Aorta (tissue), 5 donors: ENCODE data around the gene CYP4B1. TPM values are rescaled to one million over a fixed set of nuclear protein-coding genes. Genes with fewer than 3 reads are reported as not detected.

Source experiments
- ATAC-seq: fragments of 200-7000 bp; cut with Tn5 transposase; one replicate; pipeline ENCODE4 v1.9.1; 2022; ENCODE audit warnings: moderate library complexity; ENCODE audit not compliant: low FRiP score
- DNase-seq, 2 donors: peaks; one replicate each; pipeline ENCODE4 v3.0.0-alpha.2; 2020
- H3K27ac ChIP-seq, 2 donors: one replicate each; pipeline ENCODE4 v1.5.1; 2013; ENCODE audit warnings: low read length in 2 of 2, mild to moderate bottlenecking in 2 of 2, moderate library complexity in 2 of 2, control low read depth in 1 of 2, inconsistent platforms in 1 of 2, low read depth in 1 of 2
- H3K27me3 ChIP-seq, 2 donors: one replicate each; pipeline ENCODE4 v1.6.1; 2013; ENCODE audit warnings: control low read depth in 1 of 2, low read length in 1 of 2, mild to moderate bottlenecking in 1 of 2, moderate library complexity in 1 of 2; ENCODE audit not compliant: insufficient read depth in 2 of 2, control insufficient read depth in 1 of 2
- H3K36me3 ChIP-seq, 2 donors: one replicate each; pipeline ENCODE4 v1.6.1; 2013; ENCODE audit warnings: control low read depth in 1 of 2, low read length in 1 of 2, mild to moderate bottlenecking in 1 of 2; ENCODE audit not compliant: insufficient read depth in 2 of 2, control insufficient read depth in 1 of 2
- H3K4me1 ChIP-seq, 2 donors: one replicate each; pipeline ENCODE4 v1.6.1; 2013; ENCODE audit warnings: low read length in 2 of 2, control low read depth in 1 of 2, mild to moderate bottlenecking in 1 of 2, moderate library complexity in 1 of 2; ENCODE audit not compliant: insufficient read depth in 2 of 2, control insufficient read depth in 1 of 2
- H3K4me3 ChIP-seq, 2 donors: one replicate each; pipeline ENCODE4 v1.5.1; 2013; ENCODE audit warnings: low read length in 2 of 2, control low read depth in 1 of 2, mild to moderate bottlenecking in 1 of 2
- H3K9me3 ChIP-seq: one replicate; pipeline ENCODE4 v1.6.1; 2013; ENCODE audit warnings: mild to moderate bottlenecking, low read length; ENCODE audit not compliant: control insufficient read depth
- WGBS, 2 donors: extraction: QIAGEN DNeasy Blood & Tissue Kit; methylation state at CpG; one replicate each; pipeline ENCODE4 v1.1.7; 2013; 5-methylcytosine and 5-hydroxymethylcytosine counted together
- intact Hi-C, 2 donors: fragments of 100-400 bp; cut with DNase I; formaldehyde crosslinking; loops; one replicate each; pipeline versions ENCODE4 v1.14.2 to v1.15.0; 2022
- polyA plus RNA-seq, 2 donors: library from polyadenylated mRNA; stranded (reverse); fragments of 200-250 nt; gene quantifications; one replicate each; pipeline ENCODE4 v1.2.3, GENCODE V29; 2013
- total RNA-seq, 2 donors: library from RNA; stranded (reverse); fragmentation: NEBNext Ultra II Directional; extraction: Animal tissue kit (Norgen Biotek cat#: 25700); gene quantifications; one replicate each; pipeline ENCODE4 v1.2.1, GENCODE V29; 2021
- donor health status: healthy with polysubstance abuse.
- donor health status: Bipolar disorder and iron deficiency.
- donor health status: DM: no; HTN: no; CAD: no.
- donor health status: DM: no; HTN: no; CAD: no.
- donor health status: DM: yes; HTN: yes; CAD: no.

CYP4B1 gene
- total and polyA plus RNA-seq, 4 donors = 1.5 to 13.6 (median 5.2) TPM

DNA sequence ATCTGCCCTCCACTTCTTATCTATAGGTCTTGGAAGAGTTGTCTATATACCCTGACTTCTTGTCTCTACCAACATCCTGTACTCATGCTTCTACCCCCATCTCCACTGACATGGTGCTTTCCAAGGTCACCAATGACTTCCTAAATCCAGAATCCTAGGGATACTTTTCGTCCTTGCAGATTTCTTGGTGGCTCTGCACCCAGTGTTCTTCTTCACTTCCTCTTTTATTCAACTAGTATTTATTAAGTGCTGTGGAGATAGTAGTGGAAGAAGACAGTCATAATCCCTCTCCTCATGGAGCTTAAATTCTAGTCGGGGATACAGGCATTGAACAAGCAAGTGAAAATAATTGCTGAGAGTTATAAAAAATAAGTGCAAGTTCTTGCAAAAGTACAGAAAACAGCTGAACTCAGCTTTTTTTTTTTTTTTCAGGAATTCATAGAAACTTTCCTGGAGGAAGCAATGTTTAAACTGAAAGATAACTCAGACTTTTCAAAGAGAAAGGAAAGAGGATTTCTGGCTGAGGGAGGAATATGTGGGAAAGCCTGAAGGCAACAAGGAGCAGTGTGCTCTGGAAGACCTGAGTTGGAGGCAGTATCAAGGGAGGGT lies 38.2 kb upstream of the CYP4B1 start:
- Histone ChIP-seq H3K36me3 (no peaks in the 10 kb centered on the region), H3K27ac (no peak overlapping the region), H3K4me3 (no peak overlapping the region), H3K27me3 (no peaks in the 10 kb centered on the region), H3K4me1 (no peaks in the 10 kb centered on the region), H3K9me3 (no peaks in the 10 kb centered on the region)
- intact Hi-C loops = no loop called here
- WGBS, 2 donors = 71 to 73% methylated on average over 2 of the region's 2 CpGs
- ATAC-seq = no peak
- no peak for DNase-seq

DNA sequence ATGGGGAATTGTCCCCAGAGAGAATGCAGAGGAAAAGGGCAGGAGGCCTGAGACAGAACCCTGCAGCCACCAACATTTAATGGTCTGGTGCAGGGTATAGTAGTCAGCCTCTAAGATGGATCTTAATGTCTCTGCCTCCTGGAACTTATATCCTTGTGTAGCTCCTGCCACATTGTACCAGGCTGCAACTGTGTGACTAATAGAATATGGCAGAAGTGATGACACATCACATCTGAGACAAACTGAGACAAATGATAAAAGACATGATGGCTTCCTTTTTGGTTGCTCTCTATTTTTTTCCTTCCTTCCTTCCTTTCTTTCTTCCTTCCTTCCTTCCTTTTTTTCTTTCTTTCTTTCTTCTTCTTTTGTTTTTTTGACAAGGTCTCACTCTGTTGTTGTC lies 37.1 kb upstream of the CYP4B1 start:
- H3K9me3 ChIP-seq = no peaks in the 10 kb centered on the region
- DNase-seq = no peak
- no peak for ATAC-seq
- H3K36me3 ChIP-seq = no peaks in the 10 kb centered on the region
- H3K4me3 ChIP-seq = no peak overlapping the region
- H3K27ac ChIP-seq = no peak overlapping the region
- H3K4me1 ChIP-seq = no peaks in the 10 kb centered on the region
- intact Hi-C loops = no loop called here
- H3K27me3 ChIP-seq = no peaks in the 10 kb centered on the region

DNA sequence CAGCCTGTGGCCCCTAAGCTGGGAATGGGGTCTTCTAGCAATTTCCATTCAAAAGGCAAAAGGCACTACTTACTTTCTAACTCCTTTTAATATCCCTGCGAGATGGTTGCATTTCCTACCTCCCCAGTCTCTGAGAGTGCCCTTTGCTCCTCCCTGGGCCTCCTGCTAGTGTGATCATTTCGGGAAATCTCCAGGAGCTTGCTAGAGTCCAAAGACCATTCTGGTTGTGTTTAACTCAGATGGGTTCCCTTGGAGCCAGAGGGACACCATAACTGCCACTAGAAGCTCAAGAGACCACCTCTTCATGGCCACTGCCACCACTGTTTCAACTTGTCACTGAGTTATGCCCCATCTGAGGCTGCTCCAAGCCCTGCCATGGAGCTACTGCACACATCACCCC lies 34.4 kb upstream of the CYP4B1 start:
- no peak overlapping the region for H3K4me3 ChIP-seq
- no peak overlapping the region for H3K27ac ChIP-seq
- no peaks in the 10 kb centered on the region for H3K36me3 ChIP-seq
- intact Hi-C loops = no loop called here
- no peak for DNase-seq
- 72 to 77% methylated on average over 2 of the region's 2 CpGs for WGBS, 2 donors
- ATAC-seq = no peak
- H3K4me1 ChIP-seq = no peaks in the 10 kb centered on the region
- peaks cover 3% of the 10 kb centered on the region for H3K9me3 ChIP-seq
- H3K27me3 ChIP-seq = peaks cover 0 to 2% of the 10 kb centered on the region in 2 donors

DNA sequence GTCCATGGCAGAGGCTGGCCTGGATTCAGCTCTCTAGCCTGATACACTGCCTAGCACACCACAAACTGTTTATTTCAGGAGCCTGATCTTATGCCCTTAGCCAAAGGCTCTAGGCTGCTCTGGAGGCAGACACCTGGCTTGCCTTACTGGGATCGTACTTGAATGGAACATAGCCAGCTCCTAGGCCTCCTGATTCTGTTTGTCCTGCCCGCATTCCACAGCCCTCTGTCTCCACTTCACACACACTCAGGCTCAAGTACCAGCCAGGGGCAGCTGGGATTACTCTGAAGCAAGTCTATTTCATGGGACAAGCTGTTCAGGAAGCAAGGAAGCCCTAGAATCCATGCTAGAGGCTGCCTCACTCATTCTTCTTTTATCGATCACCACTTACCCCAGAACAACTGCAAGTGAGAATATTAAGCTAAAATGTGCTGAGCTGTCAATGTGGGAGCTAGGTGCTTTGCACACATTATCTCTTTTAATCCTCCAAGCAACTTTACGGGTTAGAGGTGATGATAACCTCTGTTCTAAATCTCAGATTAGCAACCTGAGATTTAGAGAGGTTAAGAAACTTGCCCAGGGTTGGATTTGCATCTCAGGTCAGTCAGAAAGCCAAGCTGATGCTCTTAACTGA lies 31.1 kb upstream of the CYP4B1 start:
- Histone ChIP-seq H3K9me3 (peaks cover 18% of the 10 kb centered on the region), H3K27me3 (peaks cover 0 to 2% of the 10 kb centered on the region in 2 donors), H3K4me1 (no peaks in the 10 kb centered on the region), H3K36me3 (no peaks in the 10 kb centered on the region), H3K4me3 (no peak overlapping the region), H3K27ac (no peak overlapping the region)
- DNase-seq (no peak), ATAC-seq (no peak)
- 62 to 68% methylated on average over 4 of the region's 4 CpGs for WGBS, 2 donors
- intact Hi-C loops = no loop called here

DNA sequence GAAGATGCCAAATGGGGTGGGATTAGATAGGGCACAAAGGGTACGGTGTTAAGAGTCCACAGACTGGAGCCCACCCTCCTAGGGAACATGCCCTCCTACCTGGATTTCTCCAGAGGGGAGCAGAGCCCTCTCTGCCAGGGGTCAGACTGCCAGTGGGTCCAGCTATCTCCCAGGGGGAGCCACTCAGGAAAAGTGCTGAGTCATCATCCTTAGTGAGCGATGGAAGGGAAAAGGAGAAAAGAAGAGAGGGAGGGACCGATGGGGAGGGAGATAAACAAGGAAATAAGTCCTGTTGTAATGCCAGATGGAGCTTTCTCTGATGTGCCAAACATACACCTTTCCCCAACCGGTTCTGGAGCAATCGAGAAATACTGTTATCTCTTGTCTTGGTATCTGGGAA lies 30.4 kb upstream of the CYP4B1 start:
- peaks cover 18% of the 10 kb centered on the region for H3K9me3 ChIP-seq
- no peaks in the 10 kb centered on the region for H3K36me3 ChIP-seq
- H3K27me3 ChIP-seq = peaks cover 0 to 2% of the 10 kb centered on the region in 2 donors
- no peaks in the 10 kb centered on the region for H3K4me1 ChIP-seq
- no peak overlapping the region for H3K27ac ChIP-seq
- ATAC-seq (no peak), DNase-seq (no peak)
- H3K4me3 ChIP-seq = no peak overlapping the region
- WGBS, 2 donors = 81 to 88% methylated on average over 5 of the region's 5 CpGs
- intact Hi-C loops = no loop called here

DNA sequence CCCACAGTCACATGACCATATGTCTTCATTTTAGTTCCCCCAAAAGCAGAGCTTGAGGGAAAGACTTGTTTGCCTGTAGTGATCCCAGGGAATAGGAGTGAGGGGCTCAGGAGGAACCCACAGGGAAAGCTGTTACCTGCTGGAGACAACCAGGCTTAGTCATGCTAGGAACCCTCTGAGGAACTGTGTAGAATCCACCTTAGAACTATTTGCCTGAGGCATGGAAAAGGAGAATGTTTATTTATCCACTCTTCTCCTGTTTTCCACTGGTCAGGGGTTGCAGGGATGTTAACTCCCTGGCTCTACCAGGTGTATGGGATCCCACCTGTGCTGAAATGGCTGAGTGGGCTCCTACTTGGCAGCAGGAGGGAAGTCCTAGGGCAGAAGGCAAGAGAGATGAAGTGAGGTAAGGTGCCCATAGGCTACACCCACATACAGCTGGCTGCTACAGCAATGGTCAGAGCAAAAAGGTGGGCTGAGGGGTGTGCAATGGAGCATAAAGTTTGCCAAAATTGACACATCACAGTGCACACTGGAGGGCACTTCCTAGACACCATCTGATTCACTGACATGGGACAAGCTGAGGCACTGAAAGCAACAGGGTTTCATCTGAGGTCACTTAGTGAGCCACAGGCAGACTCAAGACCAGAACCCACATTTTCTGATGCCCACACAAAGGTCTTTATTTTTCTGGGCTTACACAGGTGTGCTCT lies 29.7 kb upstream of the CYP4B1 start:
- ATAC-seq (no peak), DNase-seq (no peak)
- peaks cover 0 to 2% of the 10 kb centered on the region in 2 donors for H3K27me3 ChIP-seq
- H3K4me1 ChIP-seq = no peaks in the 10 kb centered on the region
- peaks cover 18% of the 10 kb centered on the region for H3K9me3 ChIP-seq
- H3K4me3 ChIP-seq = no peak overlapping the region
- no peak overlapping the region for H3K27ac ChIP-seq
- intact Hi-C loops = no loop called here
- no peaks in the 10 kb centered on the region for H3K36me3 ChIP-seq

DNA sequence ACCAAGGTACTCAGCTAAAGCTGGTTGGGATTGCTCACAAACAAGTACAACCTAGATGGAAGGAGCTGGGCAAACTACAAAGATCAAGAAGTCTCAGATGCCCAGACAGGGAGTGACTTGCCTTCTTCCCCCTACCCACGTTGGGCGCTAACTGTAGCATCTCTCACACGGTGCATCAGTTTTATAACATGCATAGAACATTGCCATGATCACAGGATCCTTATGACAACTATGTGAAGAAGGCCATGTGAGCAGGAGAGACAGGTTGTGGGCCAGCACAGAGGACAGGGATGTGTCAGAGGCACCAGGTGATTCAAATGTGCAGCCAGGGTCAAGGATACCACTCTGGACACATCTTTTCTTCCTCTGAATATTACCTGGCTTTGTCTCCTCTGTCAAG lies 28.3 kb upstream of the CYP4B1 start:
- intact Hi-C loops = no loop called here
- no peak for ATAC-seq
- Histone ChIP-seq H3K4me1 (no peaks in the 10 kb centered on the region), H3K4me3 (no peak overlapping the region), H3K9me3 (peaks cover 18% of the 10 kb centered on the region), H3K36me3 (no peaks in the 10 kb centered on the region), H3K27me3 (peaks cover 0 to 2% of the 10 kb centered on the region in 2 donors), H3K27ac (no peak overlapping the region)
- DNase-seq = no peak
- WGBS, 2 donors = 76 to 84% methylated on average over 3 of the region's 3 CpGs

DNA sequence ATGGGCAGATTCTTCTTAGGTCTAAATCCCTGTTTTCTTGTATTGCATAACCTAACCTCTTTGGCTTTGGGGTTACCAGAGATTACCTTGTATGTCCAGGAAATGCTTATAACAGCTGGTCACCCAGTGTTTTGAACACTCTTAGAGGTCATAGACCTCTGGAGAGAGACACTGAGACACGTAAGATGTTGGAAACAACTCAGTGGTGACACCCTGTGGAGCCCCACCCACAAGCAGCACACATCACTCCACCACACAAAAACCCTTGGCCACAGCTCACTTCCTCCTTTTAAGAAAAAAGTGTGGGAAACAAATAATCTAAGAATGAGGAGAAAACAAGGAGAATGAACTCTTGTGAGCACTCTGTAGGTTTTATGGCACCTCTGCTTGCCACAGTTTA lies 26.3 kb upstream of the CYP4B1 start:
- WGBS, 2 donors = 20 to 36% methylated on average over 1 of the region's 1 CpG
- Histone ChIP-seq H3K4me3 (no peak overlapping the region), H3K36me3 (no peaks in the 10 kb centered on the region), H3K27me3 (peaks cover 0 to 2% of the 10 kb centered on the region in 2 donors), H3K4me1 (no peaks in the 10 kb centered on the region), H3K9me3 (peaks cover 18% of the 10 kb centered on the region), H3K27ac (no peak overlapping the region)
- intact Hi-C loops = no loop called here
- DNase-seq (no peak), ATAC-seq (no peak)

DNA sequence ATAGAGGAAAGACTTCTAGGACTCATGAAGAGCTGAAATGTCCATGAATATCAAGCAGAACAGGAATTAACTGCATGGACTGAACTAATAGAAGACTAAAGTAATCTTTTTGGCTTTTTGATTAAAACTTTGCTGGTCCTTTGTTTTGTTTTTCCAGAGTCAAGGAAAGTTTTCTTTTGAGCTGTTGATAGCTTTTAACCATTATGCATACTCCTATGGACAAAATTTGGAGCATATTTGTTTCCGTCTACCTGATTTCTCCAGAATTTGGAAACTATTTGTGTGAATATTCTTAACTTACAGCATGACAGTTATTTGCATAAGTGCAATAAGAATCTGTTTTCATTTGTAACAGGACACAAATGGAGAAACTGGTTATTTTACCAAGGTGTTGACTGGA lies 24.5 kb upstream of the CYP4B1 start:
- Histone ChIP-seq H3K9me3 (peaks cover 17% of the 10 kb centered on the region), H3K27me3 (peaks cover 0 to under 1% of the 10 kb centered on the region in 2 donors), H3K4me1 (no peaks in the 10 kb centered on the region), H3K4me3 (no peak overlapping the region), H3K27ac (no peak overlapping the region), H3K36me3 (no peaks in the 10 kb centered on the region)
- 86 to 98% methylated on average over 1 of the region's 1 CpG for WGBS, 2 donors
- ATAC-seq = no peak
- DNase-seq = no peak
- intact Hi-C loops = no loop called here
